Measurements from ENCODE around the gene CARMIL1. TPM values are rescaled to one million over a fixed set of nuclear protein-coding genes. Genes with fewer than 3 reads are reported as not detected.

Gene CARMIL1
- total and polyA plus RNA-seq, 2 of the 8 experiments (the other 6 are each of a cell fraction or from before 2014, with no cell fraction given): 20.3 to 40.4 TPM

DNA sequence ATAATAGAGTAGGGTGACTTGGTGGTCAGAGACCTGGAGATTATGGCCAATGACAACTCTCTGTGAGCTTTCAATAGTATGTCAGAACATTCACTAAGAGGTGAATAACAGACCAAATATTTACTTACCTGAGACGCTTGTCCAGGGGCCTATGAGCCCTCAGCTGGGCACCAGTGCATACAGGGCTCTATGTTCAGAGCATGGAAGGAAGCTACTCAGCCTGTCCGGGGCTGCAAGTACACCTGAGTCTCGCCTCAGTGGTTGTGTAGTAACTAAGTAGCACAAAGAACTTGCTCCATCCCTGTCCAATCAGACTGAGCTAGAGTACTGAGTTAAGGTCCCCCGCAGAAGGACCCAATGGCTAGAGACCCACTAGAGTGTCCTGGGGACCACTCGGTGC, 361.3 kb downstream of the CARMIL1 start:
- CTCF ChIA-PET (ENCODE audit: partially characterized antibody): interaction anchor here (0.8 to 2.1 kb wide), 4 partner anchors 9 to 30 kb away, joined by 3 to 10 read pairs (median 4); no protein-coding TSS in a partner anchor
- no peak overlapping the region for H2BK5ac ChIP-seq (ENCODE audit: low read depth, low read length)

More for the DNA sequence above, 361.3 kb downstream of the CARMIL1 start:
- FAIRE-seq (no peak), DNase-seq (ENCODE audit: low read depth in 1 of 2, low spot score in 2 of 2) (no peak)
- Histone ChIP-seq H2BK12ac (ENCODE audit: low read depth, low read length) (no peak overlapping the region), H3K27ac (ENCODE audit: low read depth, low read length) (no peak overlapping the region), H3K79me1 (ENCODE audit: low read depth, low read length) (no peaks in the 10 kb centered on the region), H2BK20ac (ENCODE audit: low read length) (no peak overlapping the region), H4K5ac (ENCODE audit: insufficient read length, low read depth, low read length) (no peak overlapping the region), H3K4me3 (ENCODE audit: extremely low read depth in 1 of 4, insufficient read depth in 2 of 4, low read depth in 3 of 4, low read length in 4 of 4) (no peak overlapping the region), H3K4ac (replicated peaks; ENCODE audit: insufficient read length, low read depth, low read length) (no peak overlapping the region), H4K20me1 (replicated peaks in 1 of 2; ENCODE audit: control insufficient read depth in 1 of 2, insufficient read depth in 2 of 2, low read length in 2 of 2) (no peaks in the 10 kb centered on the region), H2BK15ac (ENCODE audit: low read length) (no peak overlapping the region), H3K18ac (ENCODE audit: extremely low read depth, low read length) (no peak overlapping the region), H3K23ac (ENCODE audit: insufficient read length) (no peak overlapping the region), H2BK120ac (replicated peaks; ENCODE audit: low read depth, low read length) (no peak overlapping the region), H2AK5ac (ENCODE audit: low read depth, low read length) (no peak overlapping the region), H3K4me1 (replicated peaks in 1 of 4; ENCODE audit: control insufficient read depth in 3 of 4, insufficient read depth in 4 of 4, low read length in 3 of 4) (no peaks in the 10 kb centered on the region; a peak in 1 of 7 replicates), H3K23me2 (ENCODE audit: low read depth, low read length) (no peaks in the 10 kb centered on the region), H3K27me3 (replicated peaks in 1 of 4; ENCODE audit: control insufficient read depth in 3 of 4, extremely low read depth in 1 of 4, insufficient read depth in 3 of 4, low read length in 3 of 4) (peaks cover 0 to 2% (median 0%) of the 10 kb centered on the region in 4 experiments; a peak in 1 of 7 replicates), H3K9me3 (ENCODE audit: insufficient read depth in 2 of 2, low read depth in 1 of 2, low read length in 1 of 2) (no peaks in the 10 kb centered on the region), H3K14ac (ENCODE audit: insufficient read length) (no peak overlapping the region), H2AFZ (ENCODE audit: low read length) (no peak overlapping the region), H3K9ac (replicated peaks in 1 of 4; ENCODE audit: extremely low read depth in 1 of 4, low read depth in 3 of 4, low read length in 3 of 4) (no peak overlapping the region), H3K4me2 (ENCODE audit: insufficient read depth in 1 of 2, low read depth in 2 of 2, low read length in 2 of 2) (no peak overlapping the region), H3K79me2 (ENCODE audit: control insufficient read depth in 1 of 2, insufficient read depth in 2 of 2, low read length in 2 of 2) (no peaks in the 10 kb centered on the region), H4K91ac (replicated peaks; ENCODE audit: insufficient read length, low read length) (no peak overlapping the region), H4K8ac (ENCODE audit: extremely low read depth, insufficient read depth, low read length) (no peak overlapping the region; the same call in 1 of the 2 replicates), H3K56ac (replicated peaks; ENCODE audit: insufficient read length, low read depth, low read length) (no peak overlapping the region), H3K36me3 (ENCODE audit: control insufficient read depth in 2 of 4, insufficient read depth in 4 of 4, low read length in 3 of 4) (no peaks in the 10 kb centered on the region)
- no peak for TF ChIP-seq YY1 (IDR thresholded peaks at IDR 0.05; ENCODE audit: low read depth, low read length)
- no peak for TF ChIP-seq TBP (IDR thresholded peaks at IDR 0.05; ENCODE audit: low read depth, low read length)
- TF ChIP-seq KDM1A (IDR thresholded peaks at IDR 0.05; ENCODE audit: borderline replicate concordance, low read length): no peak
- WGBS, 2 experiments (ENCODE audit: extremely low coverage in 1 of 2, insufficient coverage in 1 of 2, insufficient read length in 1 of 2, insufficient replicate concordance in 2 of 2, low coverage in 1 of 2, low lambda C conversion rate in 2 of 2, missing lambda C conversion rate in 1 of 2): 80% methylated on average over 5 of the region's 5 CpGs; no CpG with 5 or more reads in 1 of the 2 experiments
- POLR2A ChIA-PET (ENCODE audit: partially characterized antibody): no interaction called here

All from H1 (cell line).